ENCODE results near the gene ZMYND10. TPM values are rescaled to one million over a fixed set of nuclear protein-coding genes. Genes with fewer than 3 reads are reported as not detected.

ZMYND10 gene
- total RNA-seq, 2 experiments from 2014 or later: 2.4 to 2.9 TPM

Other genes starting within 250 kb of the ZMYND10 start
- gene SEMA3F, start 190.4 kb downstream of the ZMYND10 start, total RNA-seq: under 1 TPM; 0.07 to 0.09 TPM
- not detected for gene GNAT1, start 154.1 kb downstream of the ZMYND10 start, total RNA-seq
- not detected for gene SLC38A3, start 140.5 kb downstream of the ZMYND10 start, total RNA-seq
- 100 to 1,000 TPM; 450 to 509 TPM for gene GNAI2, start 109.5 kb downstream of the ZMYND10 start, total RNA-seq
- gene SEMA3B, start 76.6 kb downstream of the ZMYND10 start, total RNA-seq: under 1 TPM; 0.16 to 0.70 TPM
- not detected for gene LSMEM2, start 66.6 kb downstream of the ZMYND10 start, total RNA-seq
- gene IFRD2, start 53.3 kb downstream of the ZMYND10 start, total RNA-seq: 100 to 1,000 TPM in 1 of 2 experiments, 10 to 100 TPM in 1; 74.8 to 103 TPM
- gene HYAL3, start 46.3 kb downstream of the ZMYND10 start, total RNA-seq: 10 to 100 TPM; 13.0 to 14.3 TPM
- gene NAA80, start 46.3 kb downstream of the ZMYND10 start, total RNA-seq: 10 to 100 TPM; 23.1 to 37.3 TPM
- gene HYAL1, start 42.2 kb downstream of the ZMYND10 start, total RNA-seq: under 1 TPM; 0.14 to 0.15 TPM
- gene HYAL2, start 23.0 kb downstream of the ZMYND10 start, total RNA-seq: 1 to 10 TPM; 7.4 TPM
- gene TUSC2, start 17.5 kb downstream of the ZMYND10 start, total RNA-seq: 10 to 100 TPM; 20.4 to 25.0 TPM
- 100 to 1,000 TPM; 124 to 205 TPM for gene RASSF1, start 4.9 kb downstream of the ZMYND10 start, total RNA-seq
- gene NPRL2, start 5.0 kb upstream of the ZMYND10 start, total RNA-seq: 10 to 100 TPM; 45.3 to 49.7 TPM
- gene CYB561D2, start 5.1 kb upstream of the ZMYND10 start, total RNA-seq: 10 to 100 TPM; 35.1 to 37.7 TPM
- gene TMEM115, start 13.8 kb upstream of the ZMYND10 start, total RNA-seq: 10 to 100 TPM; 19.8 to 23.0 TPM
- 1 to 10 TPM in 1 of 2 experiments, under 1 TPM in 1; 0.56 to 1.1 TPM for gene CACNA2D2, start 157.9 kb upstream of the ZMYND10 start, total RNA-seq
- 10 to 100 TPM; 15.6 to 17.8 TPM for gene C3orf18, start 222.0 kb upstream of the ZMYND10 start, total RNA-seq
- gene HEMK1, start 223.8 kb upstream of the ZMYND10 start, total RNA-seq: 10 to 100 TPM; 49.9 to 61.3 TPM

All from activated CD8-positive, alpha-beta memory T cell treated with anti-CD3 and anti-CD28 coated beads, Interleukin-2, amount 10 ng/mL, durations not matched to agents 7 days and 5 days (primary cell).